Stimulated activated CD8-positive, alpha-beta memory T cell treated with anti-CD3 and anti-CD28 coated beads, Interleukin-7, amount 100 ng/mL, for 4 hours (primary cell): Measurements from ENCODE around the gene C10orf95.

ENCODE experiments used
- DNase-seq, 2 donors: peaks; one replicate each; pipeline ENCODE4 v3.0.0-alpha.2; 2020; ENCODE audit warnings: low read depth in 2 of 2

The C10orf95 gene

DNA sequence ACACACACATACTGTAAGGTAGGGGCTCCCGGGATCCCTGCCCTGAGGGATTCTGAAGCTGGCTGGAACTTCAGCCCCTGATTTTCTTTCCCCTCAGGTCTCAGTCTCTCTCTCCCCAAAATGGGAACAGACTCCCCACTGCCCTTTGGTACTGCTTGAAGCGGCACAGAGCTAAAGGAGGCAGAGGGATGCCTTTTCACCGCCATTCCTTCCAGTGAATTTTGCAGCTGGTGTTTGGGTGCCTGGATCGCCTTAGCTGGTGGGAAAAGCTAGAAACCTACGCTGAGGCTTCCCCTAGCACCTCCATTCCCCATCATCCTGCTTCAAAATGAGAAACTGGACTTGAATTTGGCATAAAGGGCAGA is 16.2 kb downstream of the C10orf95 start:
- no peak for DNase-seq

DNA sequence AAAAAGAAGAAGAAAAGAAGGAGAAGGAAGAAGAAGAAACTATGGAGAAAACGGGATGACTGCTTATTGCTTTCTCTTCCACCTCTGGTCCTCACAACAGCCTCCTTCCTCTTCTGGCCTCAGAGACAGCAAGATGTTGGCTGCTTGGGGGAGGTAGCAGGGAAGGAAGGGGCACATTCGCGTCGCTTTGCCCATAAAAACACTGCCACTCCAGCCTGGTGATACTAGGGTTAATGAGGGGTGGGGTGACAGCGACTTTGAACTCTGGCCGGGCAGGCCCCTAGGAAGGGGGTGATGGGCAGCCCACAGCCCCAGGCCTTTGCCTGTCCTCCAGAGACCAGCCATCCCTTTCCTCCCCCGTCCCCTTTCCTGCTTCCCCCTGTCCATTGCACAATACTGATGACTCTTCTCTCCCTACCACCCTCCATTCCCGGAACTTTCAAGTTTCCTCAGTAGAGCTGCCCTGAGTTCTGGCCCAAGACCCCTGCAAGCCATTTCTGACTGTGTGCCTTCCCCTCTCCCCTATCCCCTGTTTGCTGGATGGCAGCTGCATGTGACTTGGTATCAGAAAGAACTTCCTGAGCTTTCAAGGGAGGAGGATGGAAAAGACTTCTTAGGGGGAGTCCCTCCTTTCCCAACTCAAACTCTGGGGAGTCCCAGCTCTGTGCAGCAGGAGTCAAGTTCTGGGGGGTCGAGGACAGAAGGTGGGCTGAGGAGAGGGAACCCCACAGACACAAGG is 16.8 kb downstream of the C10orf95 start:
- DNase-seq = no peak

DNA sequence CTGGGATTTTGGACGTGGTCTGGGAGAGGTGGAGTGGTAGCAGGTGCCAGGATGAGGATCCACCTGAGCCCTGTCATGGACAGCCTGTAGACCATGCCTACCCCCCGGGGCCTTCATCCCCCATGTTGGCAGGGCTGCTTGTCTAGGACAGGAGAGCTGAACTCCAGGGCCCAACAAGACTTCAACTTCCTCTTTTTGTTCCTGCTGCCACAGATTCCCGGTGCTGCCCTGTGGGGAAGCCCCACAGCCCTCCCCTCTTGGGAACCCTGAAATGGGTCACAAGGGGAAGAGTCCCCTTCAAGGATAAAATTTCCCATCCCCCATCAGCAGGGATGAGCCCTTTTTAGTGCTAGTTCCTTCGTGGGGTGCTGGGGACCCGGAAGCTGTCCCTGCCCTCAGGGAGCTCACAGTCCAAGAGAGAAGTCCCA is 17.7 kb downstream of the C10orf95 start:
- DNase-seq = no peak

DNA sequence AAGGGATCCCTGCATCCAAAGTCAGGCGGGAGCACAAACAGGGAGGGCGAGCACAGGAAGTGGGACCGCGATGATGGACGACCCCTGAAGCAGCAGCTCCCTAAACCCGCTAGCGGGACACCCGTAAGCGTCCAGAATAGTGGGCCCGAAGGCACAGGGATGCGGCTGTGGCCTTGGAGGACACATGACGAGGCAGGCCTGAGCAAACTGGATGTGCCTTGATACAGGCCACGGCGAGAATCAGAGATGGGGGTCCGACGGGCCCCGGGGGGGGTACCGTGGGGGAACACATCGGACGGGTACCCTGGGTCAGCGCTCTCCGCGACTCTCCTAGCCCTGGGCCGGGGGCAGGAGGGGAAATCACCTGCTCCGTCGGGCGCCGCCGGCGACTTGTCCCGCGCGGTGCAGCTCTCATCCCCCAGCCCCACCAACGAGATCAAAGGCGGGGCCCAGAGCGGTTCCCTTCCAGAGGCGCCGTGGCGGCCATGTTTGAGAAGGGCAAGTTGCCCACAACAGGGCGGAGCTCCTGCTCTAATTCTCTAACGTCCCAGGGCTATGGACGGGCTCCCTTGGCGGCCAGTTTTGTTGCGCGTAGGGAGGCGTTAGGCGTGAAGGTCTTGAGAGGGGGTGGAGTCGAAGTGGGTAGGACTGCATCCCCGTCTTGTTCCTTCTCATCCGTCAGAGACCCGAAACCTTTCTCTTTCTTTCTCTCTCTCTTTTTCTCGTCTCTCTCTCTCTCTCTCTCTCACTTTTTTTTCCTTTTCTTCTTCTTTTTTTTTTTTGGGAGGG is 19.0 kb downstream of the C10orf95 start, which contains the start of gene CUEDC2:
TSS of gene CUEDC2 (minus strand) at position 413 of the 789 bp plus-strand sequence. CDS start 7,386 bp downstream, outside the sequence.
- peak; percentile 85 to 89 for DNase-seq

DNA sequence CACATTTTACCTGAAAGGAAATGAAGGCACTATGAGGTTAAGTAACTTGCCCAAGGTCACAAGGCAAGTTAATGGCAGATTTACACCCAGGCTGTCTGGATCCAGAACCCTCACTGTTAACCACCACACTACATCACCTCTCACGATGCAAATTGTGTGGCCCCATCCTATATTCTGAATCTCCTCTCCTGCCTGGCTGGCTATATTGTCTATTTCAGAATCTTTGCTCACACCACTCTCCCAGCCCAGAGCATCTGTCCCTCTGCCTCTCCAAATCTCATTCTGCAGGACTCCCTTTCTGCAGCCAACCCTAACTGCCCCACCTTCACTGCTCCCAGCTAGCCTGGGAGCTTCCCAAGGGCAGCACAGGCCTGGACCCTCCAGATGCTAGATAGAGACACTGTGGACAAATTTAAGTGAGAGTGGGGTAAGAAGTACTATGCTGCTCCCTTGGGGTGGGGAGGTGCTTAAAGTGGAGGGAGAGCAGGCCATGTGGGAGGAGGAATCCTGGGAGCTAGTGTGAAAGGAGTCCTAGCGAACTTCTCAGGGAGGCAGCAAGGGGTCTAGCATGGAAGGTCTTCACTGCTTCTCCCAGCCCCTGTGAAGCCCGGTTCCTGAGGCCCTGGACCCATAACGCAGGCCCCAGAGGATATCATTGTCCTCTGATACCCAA is 19.8 kb downstream of the C10orf95 start:
- DNase-seq = no peak

DNA sequence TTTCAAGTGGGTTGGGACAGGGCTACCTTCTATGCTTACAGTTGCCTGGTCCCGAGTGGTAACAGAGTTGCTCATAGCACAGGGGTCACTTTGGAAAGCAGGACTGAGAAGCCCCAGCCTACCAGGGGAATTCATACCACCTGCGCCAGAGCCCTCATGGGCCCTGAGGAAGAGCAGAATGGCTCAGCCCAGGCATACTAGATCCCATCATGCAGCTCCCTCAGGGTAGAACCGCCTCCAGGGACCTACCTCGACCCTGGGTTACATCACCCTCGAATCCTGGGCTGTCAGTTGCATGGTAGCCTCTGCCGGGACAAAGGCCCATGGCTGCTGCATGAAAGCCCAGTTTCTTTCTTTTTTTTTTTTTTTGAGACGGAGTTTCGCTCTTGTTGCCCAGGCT is 21.9 kb downstream of the C10orf95 start:
- DNase-seq = no peak

DNA sequence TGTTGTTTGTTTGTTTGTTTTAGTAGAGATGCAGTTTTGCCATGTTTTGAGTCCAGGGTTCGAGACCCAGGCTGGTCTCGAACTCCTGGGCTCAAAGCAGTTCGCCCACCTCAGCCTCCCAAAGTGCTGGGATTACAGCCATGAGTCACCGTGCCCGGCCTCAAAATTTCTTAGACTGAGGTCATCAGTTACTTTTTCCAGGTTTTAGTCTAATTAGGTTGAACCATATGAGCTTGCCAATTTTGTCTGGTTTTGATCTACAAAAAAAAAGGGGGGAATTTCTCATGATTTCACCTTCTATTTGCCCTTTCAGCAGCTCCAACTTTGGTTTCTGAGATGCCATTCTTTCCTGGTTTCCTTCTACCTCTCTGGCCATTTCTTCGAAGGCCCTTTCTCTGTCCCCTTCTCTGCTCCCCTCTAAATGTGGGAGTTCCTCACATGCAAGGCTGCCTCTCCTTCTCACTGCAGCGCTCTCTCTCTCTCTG is 24.5 kb downstream of the C10orf95 start:
- no peak for DNase-seq

DNA sequence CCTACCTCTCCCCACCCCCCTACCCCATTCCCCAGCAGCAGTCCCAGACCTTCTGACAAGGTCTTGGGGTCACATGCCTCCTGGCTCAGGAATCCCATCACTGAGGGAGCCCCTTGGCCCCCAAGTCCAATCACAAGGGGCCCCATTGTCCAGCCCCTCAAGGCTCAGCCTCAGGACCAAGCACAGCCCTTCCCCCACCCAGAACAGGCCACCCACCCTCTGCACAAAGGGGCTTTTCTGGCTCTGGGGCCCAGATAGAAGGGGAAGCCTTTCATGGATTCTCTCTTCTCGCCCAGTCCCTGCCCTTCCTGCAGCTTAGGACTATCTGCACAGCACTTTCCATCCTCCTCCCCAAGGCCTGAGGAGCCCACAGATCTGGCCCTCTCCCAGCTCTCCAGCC is 25.9 kb downstream of the C10orf95 start:
- DNase-seq = no peak

DNA sequence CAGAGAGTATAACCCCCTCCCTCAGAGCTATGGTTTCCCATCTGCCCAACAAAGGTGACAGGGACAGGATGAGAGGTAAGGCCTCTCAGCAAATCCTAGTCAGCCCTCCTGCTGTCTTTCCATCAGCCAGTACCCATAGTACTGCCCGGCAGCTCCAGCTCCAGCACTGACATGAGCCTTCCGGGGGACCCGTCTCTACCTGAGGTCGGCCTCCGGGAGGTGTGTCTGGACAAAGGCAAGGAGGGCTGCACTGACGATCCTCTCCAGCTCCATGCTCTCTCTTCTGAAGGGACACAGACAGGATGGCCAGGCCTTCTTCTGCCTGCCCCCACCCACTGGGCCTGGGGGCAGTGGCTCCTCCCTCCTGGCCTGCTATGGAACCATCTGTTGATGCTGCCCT is 26.4 kb downstream of the C10orf95 start:
- DNase-seq = no peak

DNA sequence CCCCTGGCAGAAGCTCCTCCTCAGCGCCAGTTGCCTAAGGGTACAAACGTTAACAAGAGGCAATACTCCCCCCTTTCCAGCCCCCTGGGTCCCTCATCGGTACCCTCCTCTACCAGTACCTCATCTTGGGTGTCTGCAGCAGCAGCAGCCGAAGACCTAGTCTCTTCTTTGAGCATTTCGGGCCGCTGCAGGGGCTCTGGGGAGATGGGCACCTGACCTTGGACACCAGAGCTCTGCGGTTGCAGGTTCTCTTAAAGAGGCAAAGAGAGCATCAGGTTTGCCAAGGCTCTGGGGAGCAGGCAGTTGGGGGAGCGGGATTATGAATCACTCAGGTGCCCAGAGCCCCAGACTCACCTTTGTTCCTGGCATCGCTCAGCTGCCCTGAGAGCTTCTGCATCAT is 27.2 kb downstream of the C10orf95 start:
- DNase-seq = no peak

DNA sequence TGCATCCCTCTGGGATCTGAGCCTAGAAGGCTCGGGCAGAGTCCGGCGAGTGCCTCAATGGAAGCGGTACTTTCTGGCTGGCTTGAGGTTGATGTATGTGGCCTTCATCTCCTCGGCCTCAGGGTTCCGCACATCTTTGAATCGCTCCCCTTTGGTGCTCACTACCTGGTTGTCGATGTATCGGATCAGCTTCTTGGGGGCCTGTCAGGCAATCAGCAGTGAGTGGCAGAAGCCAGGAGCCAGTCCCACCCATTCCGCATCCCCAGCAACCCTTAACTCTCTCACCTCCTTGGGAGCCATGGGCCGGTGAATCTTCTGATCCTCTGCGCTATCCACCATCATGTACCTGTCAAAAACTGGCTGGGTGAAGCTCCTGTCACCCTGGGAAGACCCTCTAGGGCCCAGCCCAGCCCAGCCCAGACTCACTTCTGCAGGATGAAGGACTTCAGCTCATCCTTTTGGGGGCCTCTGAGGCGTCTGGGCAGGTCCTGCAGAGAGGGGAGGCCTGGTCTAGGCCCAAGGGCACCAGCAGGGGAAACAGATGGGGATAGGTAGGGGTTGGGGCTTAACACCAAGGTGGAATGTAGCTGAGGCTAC is 27.9 kb downstream of the C10orf95 start:
- DNase-seq = no peak

DNA sequence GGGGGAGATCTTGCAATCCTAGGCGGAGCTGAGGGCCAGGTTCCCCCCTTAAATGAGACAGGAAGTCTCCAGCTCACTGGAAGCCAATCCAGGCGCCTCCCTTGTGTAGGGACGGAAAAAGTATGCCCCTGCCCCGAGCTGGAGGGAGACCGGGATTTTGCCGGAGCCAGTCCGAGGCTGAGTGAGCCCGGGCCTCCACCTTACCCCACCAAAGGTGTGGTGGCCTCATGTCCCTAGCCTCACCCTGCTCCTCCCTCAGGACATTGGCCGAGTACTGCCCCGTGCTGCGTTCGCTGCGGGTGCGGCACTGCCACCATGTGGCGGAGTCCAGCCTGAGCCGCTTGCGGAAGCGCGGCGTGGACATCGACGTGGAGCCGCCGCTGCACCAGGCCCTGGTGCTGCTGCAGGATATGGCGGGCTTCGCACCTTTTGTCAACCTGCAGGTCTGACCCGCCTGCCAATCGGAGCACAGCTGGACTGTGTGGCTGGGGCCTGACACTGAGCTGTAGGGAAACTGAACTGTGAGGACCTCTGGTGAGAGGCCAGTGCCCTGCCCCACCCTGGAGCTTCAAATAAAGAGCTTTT is 28.7 kb downstream of the C10orf95 start:
- DNase-seq = no peak

DNA sequence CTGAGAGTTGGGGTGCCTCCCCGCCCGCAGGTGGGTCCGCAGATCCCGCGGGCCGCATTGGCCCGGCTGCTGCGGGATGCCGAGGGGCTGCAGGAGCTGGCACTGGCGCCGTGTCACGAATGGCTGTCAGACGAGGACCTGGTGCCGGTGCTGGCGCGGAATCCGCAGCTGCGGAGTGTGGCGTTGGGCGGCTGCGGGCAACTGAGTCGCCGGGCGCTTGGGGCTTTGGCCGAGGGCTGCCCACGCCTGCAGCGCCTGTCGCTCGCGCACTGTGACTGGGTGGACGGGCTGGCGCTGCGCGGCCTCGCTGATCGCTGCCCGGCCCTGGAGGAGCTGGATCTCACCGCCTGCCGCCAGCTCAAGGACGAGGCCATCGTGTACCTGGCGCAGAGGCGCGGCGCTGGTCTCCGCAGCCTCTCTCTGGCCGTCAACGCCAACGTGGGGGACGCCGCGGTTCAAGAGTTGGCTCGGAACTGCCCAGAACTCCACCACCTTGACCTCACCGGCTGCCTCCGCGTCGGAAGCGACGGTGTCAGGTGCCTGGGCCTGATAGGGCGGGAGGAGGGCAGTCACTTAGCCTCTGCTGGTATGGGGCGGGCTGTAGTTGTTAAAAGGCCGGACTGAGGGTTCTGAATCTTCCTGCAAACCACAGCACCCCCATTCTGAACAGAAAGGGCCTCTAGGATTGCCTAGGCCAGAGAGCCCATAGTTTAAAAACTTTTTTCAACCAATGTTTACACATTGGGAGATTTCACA is 29.4 kb downstream of the C10orf95 start:
- no peak for DNase-seq

DNA sequence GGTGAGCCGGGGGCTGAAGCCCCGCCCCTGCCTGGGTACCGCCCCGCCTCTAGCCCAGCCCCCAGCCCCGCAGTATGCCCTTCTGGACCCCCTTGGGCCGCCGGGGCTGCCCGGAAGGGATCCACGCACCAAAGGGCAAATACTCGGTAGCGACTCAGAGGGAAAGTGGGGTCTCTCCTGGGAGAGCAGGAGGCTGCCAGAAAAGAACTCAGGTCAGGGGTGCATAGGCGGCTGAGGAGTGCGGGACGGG is 29.9 kb downstream of the C10orf95 start:
- no peak for DNase-seq

DNA sequence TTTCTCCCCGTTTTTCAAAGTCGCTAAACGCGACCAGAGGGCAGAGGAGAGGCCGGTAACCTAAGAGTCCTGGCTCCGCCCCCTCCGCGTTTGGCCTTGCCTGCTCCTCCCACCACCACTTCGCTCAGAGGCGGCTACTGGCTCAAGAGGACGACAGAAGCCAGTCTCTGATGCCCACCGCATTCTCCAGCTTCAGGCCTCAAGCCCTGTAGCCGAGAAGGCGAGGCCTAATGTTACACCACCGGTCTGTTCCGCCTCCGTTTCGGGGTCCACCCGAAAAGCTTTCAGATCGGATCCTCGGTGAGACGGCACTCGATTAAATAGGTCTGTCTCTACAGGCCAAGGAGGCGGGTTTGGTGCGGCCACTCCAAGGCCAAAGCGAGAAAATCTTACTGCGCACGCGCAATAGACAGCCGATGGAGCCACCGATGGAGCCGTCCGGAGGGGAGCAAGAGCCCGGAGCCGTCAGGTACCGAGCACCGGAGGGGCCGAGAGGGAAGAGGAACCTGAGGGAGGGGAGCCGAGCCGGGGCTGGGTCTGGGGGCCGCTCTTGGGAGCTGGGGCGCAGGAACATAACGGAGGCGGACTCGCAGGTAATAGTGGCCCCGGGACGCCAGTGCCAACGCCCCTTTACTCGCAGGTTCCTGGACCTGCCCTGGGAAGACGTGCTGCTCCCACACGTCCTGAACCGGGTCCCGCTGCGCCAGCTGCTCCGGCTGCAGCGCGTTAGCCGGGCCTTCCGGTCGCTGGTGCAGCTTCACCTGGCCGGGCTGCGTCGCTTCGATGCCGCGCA is 30.4 kb downstream of the C10orf95 start, which contains the start of gene FBXL15:
TSS of gene FBXL15 (plus strand) at position 123 of the 793 bp plus-strand sequence. CDS start at position 417, 294 bp downstream.
- DNase-seq = peak; percentile 90 to 92

DNA sequence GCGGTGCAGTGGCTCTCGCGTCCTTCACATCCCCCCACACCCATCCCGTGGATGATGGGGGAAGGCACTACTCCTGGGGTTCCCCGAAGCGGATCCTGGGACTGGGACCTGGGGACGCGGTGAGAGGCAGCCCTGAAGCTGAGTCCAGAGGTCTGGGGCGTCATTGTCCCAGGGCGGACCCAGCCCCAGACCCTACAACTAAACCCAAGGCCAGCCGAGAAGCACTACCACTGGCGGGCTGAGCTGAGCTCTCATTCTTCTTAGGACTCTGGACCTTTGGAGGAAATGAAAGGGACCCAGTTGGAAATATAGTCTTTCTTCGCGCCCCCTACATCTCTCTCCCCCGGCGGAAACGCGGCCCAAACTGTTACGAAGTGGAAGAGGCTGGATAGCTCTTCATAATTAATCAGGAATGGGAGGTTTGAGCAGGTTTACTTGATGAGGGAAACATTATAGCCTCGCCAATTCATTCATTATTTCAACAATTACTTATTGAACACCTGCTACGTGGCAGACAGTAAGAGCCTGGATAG is 31.1 kb downstream of the C10orf95 start:
- no peak for DNase-seq

DNA sequence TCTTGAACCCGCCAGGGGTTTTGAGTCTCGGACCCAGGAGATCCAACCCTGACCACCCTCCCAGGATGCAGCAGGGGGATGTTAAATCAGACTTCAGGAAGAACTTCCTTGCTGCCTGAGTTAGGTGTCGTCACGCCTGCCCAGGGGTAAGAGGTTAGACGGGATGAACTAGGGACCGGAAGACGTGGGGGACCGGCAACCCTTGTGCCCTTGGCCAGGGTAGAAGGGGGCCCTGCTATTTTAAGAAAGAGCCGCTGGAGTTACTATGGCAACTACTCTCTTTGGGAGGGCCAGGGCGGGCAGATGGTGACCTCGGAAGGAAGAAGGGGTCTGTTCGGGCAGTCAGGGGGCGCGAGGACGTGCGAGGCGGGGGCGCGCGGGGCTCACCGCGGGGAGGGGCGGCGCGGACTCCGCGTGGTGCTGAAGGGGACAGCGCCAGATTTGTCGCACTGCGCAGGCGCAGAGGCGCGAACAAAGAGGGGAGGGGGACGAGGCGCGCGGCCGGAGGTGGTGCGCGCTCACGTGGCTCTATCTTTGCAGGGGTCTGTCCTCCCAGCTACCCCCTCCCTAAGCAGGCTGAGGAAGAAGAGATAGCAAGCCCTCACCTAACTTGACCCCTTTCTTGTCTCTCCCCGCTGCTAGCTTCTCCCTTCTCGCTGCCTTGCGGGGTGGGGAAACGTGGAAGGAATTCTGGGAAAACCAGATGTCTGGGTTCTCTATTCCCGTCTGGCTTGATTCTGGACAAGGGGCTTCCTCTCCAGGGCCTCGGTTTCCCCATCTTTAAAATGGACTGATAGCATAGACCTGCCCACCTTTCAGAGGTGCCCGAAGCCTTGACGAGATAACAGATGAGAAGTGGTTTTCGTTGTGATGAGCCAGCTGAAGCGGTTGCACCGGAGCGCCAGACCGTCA is 31.8 kb downstream of the C10orf95 start:
- DNase-seq = peak; percentile 34 to 58

DNA sequence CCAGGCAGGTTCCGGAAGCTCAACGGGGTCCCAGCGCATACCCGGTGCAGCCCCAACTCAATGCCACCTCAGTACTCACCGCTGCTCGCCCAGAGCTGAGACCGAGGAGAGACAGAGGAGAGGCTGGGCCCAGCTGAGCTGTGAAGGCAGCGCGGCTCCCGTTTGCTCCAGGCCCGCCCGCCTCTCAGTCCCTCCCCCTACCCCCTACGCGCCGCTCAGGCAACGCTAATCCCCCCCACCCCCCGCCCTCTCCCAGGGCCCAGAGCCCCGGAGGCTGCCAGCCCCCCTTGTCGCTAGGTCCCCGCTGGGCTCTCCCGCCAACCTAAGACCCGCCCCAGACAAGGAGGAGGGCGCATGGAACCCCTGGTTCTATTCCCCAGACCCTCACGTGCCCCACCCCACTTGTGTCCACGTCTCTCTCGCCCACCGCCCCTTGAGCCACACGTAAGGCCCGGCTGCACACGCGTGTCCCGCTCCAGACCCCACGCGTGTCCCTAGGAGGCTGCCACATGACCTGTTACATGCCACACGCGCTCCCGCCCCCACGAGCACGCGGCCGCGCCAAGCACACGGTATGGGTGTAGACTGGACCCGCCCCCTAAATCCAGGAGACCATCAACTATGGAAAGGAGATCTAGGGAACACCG is 32.6 kb downstream of the C10orf95 start, which contains the start of gene PSD:
TSS of gene PSD (minus strand) at position 164 of the 647 bp plus-strand sequence. CDS start 1,747 bp downstream, outside the sequence.
- no peak for DNase-seq
